Spleen (tissue), 7 donors: ENCODE measurements around the gene CCDC88B.

Experiments
- POLR2AphosphoS5 ChIP-seq, 3 donors: sonication (generic); formaldehyde crosslinking; IDR thresholded peaks; one replicate each; pipeline ENCODE4 v1.5.1; 2017; ENCODE audit warnings: antibody characterized with exemption in 3 of 3
- TF ChIP-seq, protein P1 (sequence below), 11 experiments: fragments of 200-600 bp in 7 of 11; fragments of 450-650 bp in 4 of 11; sonication (generic) in 4 of 11; IDR thresholded peaks in 8 of 11; conservative IDR thresholded peaks in 3 of 11; 1 replicate in 7 of 11; 2 replicates in 4 of 11; pipeline versions ENCODE4 v1.4.0 to v1.8.0; 2016 to 2021; ENCODE audit warnings: antibody characterized with exemption in 11 of 11, inconsistent platforms in 4 of 11, mild to moderate bottlenecking in 1 of 11
- donor health status: DM: no; HTN: no; CAD: no; lungs with moderate emphysema.
- donor health status: DM: no; HTN: no; CAD: no.
- donor health status: DM: no; HTN: no; CAD: no.

GRCh38 chr11:64291262-64291751 lies 48.7 kb upstream of the CCDC88B start, which contains the start of gene KCNK4:
- TF ChIP-seq POLR2AphosphoS5 (IDR thresholded peaks at IDR 0.05), result no peak
- TF ChIP-seq, protein P1, sequence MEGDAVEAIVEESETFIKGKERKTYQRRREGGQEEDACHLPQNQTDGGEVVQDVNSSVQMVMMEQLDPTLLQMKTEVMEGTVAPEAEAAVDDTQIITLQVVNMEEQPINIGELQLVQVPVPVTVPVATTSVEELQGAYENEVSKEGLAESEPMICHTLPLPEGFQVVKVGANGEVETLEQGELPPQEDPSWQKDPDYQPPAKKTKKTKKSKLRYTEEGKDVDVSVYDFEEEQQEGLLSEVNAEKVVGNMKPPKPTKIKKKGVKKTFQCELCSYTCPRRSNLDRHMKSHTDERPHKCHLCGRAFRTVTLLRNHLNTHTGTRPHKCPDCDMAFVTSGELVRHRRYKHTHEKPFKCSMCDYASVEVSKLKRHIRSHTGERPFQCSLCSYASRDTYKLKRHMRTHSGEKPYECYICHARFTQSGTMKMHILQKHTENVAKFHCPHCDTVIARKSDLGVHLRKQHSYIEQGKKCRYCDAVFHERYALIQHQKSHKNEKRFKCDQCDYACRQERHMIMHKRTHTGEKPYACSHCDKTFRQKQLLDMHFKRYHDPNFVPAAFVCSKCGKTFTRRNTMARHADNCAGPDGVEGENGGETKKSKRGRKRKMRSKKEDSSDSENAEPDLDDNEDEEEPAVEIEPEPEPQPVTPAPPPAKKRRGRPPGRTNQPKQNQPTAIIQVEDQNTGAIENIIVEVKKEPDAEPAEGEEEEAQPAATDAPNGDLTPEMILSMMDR (IDR thresholded peaks at IDR 0.05 in 8 of 11, conservative IDR thresholded peaks at IDR 0.05 in 3 of 11), result no peak
